C4-2B (cell line): ENCODE results near the gene TBC1D22A.

Experiments used
- ZFX ChIP-seq: fragments of 450-650 bp; IDR thresholded peaks from 2 replicates; pipeline ENCODE4 v1.6.1; 2017
- TF ChIP-seq, protein P1 (sequence below): fragments of 450-650 bp; conservative IDR thresholded peaks from 2 replicates; pipeline ENCODE4 v1.5.1; 2017; ENCODE audit warnings: mild to moderate bottlenecking

DNA sequence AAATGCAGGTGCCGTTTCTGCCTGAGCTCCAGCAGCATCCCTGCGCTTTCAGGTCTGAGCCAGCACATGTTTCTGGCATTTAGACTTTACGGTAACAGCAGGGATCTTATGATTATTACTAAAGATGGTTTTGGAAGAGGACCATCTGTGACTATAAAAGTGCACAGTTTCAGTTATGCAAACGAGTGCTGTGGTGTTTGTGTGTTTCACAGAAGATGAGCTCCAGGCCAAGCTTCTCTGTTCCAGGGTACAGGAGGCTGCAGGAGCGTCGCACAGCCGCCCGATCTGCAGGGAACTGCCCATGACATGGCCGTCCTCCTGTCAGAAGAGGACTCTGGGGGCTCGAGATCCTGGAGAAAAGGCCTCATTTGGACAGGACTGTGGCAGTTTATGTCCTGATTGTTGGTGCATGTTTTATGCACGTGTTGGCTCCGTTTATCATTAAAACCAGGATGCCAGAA lies 297.3 kb downstream of the TBC1D22A start:
- TF ChIP-seq, protein P1, sequence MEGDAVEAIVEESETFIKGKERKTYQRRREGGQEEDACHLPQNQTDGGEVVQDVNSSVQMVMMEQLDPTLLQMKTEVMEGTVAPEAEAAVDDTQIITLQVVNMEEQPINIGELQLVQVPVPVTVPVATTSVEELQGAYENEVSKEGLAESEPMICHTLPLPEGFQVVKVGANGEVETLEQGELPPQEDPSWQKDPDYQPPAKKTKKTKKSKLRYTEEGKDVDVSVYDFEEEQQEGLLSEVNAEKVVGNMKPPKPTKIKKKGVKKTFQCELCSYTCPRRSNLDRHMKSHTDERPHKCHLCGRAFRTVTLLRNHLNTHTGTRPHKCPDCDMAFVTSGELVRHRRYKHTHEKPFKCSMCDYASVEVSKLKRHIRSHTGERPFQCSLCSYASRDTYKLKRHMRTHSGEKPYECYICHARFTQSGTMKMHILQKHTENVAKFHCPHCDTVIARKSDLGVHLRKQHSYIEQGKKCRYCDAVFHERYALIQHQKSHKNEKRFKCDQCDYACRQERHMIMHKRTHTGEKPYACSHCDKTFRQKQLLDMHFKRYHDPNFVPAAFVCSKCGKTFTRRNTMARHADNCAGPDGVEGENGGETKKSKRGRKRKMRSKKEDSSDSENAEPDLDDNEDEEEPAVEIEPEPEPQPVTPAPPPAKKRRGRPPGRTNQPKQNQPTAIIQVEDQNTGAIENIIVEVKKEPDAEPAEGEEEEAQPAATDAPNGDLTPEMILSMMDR: no peak
- no peak for TF ChIP-seq ZFX
